Esophagus mucosa (tissue), 1 donor: ENCODE measurements around the gene MDFIC. TPM values are rescaled to one million over a fixed set of nuclear protein-coding genes. Genes with fewer than 3 reads are reported as not detected.

Experiments used
- ATAC-seq: fragments of 200-7000 bp; cut with Tn5 transposase; one replicate; pipeline ENCODE4 v1.9.1; 2020
- total RNA-seq: library from RNA; stranded (reverse); gene quantifications from one replicate; pipeline ENCODE4 v1.2.4, GENCODE V29; 2023
- donor health status: DM: yes; HTN: yes; CAD: no.

The MDFIC gene
- total RNA-seq, 1 donor from 2014 or later: 23.2 TPM

- no peak for ATAC-seq
Observed at GRCh38 chr7:115040495-115040894, 118.6 kb downstream of the MDFIC start.

- no peak for ATAC-seq
Observed at GRCh38 chr7:115042596-115042995, 120.7 kb downstream of the MDFIC start.

- no peak for ATAC-seq
Observed at GRCh38 chr7:115043605-115044004, 121.7 kb downstream of the MDFIC start.

GRCh38 chr7:115044224-115044623, 122.3 kb downstream of the MDFIC start:
- no peak for ATAC-seq

- no peak for ATAC-seq
Observed at GRCh38 chr7:115047958-115048720, 126.2 kb downstream of the MDFIC start.

GRCh38 chr7:115052706-115053105, 130.8 kb downstream of the MDFIC start:
- no peak for ATAC-seq

GRCh38 chr7:115054478-115055065, 132.7 kb downstream of the MDFIC start:
- ATAC-seq: no peak

- ATAC-seq: no peak
Observed at GRCh38 chr7:115056019-115056418, 134.1 kb downstream of the MDFIC start.

- no peak for ATAC-seq
Observed at GRCh38 chr7:115058726-115059125, 136.8 kb downstream of the MDFIC start.

- ATAC-seq: no peak
Observed at GRCh38 chr7:115059321-115059720, 137.4 kb downstream of the MDFIC start.

- ATAC-seq: no peak
Observed at GRCh38 chr7:115060095-115060870, 138.4 kb downstream of the MDFIC start.

GRCh38 chr7:115066050-115066449, 144.2 kb downstream of the MDFIC start:
- no peak for ATAC-seq

- no peak for ATAC-seq
Observed at GRCh38 chr7:115066634-115067033, 144.7 kb downstream of the MDFIC start.

GRCh38 chr7:115068220-115068619, 146.3 kb downstream of the MDFIC start:
- ATAC-seq: no peak
